Activated CD4-positive, alpha-beta T cell treated with anti-CD3 and anti-CD28 coated beads, Interleukin-2, Interleukin-4, amounts not matched to agents 100 ng/mL and 50 ng/mL, durations not matched to agents 16 hours and 8 hours (primary cell): ENCODE results near the gene SNAI3.

Experiments
- DNase-seq: peaks from one replicate; pipeline ENCODE4 v3.0.0-alpha.2; 2020; ENCODE audit warnings: low spot score

SNAI3 gene

GRCh38 chr16:88649924-88650748, 36.2 kb downstream of the SNAI3 start:
- no peak for DNase-seq

GRCh38 chr16:88649195-88649923, 36.9 kb downstream of the SNAI3 start:
- DNase-seq = no peak

- no peak for DNase-seq
These were observed 38.9 kb downstream of the SNAI3 start for GRCh38 chr16:88647178-88648070.

GRCh38 chr16:88646345-88647034, 39.8 kb downstream of the SNAI3 start:
- DNase-seq = no peak

GRCh38 chr16:88645941-88646340, 40.4 kb downstream of the SNAI3 start:
- no peak for DNase-seq

- DNase-seq = no peak
These were observed 40.9 kb downstream of the SNAI3 start for GRCh38 chr16:88645455-88645854.

- no peak for DNase-seq
These were observed 42.7 kb downstream of the SNAI3 start for GRCh38 chr16:88643644-88643932.

- DNase-seq = no peak
These were observed 43.2 kb downstream of the SNAI3 start for GRCh38 chr16:88642881-88643643.

GRCh38 chr16:88640498-88641247, 45.6 kb downstream of the SNAI3 start:
- DNase-seq = no peak

- DNase-seq = no peak
These were observed 46.2 kb downstream of the SNAI3 start for GRCh38 chr16:88640039-88640495.

GRCh38 chr16:88639231-88640038, 46.9 kb downstream of the SNAI3 start:
- DNase-seq = no peak

GRCh38 chr16:88638323-88639230, 47.7 kb downstream of the SNAI3 start, which contains the start of gene IL17C:
TSS of gene IL17C (plus strand) at chr16:88638572. CDS start at chr16:88638642, 70 bp downstream.
- DNase-seq = no peak

- DNase-seq = no peak
These were observed 49.6 kb downstream of the SNAI3 start for GRCh38 chr16:88636488-88637265.

- DNase-seq = no peak
These were observed 50.5 kb downstream of the SNAI3 start for GRCh38 chr16:88635671-88636319.

GRCh38 chr16:88634994-88635670, 51.2 kb downstream of the SNAI3 start:
- DNase-seq = no peak
